IMR-90 (cell line): ENCODE results near the gene SCN4A. TPM values are rescaled to one million over a fixed set of nuclear protein-coding genes. Genes with fewer than 3 reads are reported as not detected.
A peak's percentile ranks its signal among the peaks of the same experiment; 100 is the strongest.

Source experiments
- ATAC-seq: fragments of 200-7000 bp; cut with Tn5 transposase; 2 replicates; pipeline ENCODE4 v1.9.1; 2020; ENCODE audit warnings: low read depth, mild to moderate bottlenecking, moderate library complexity
- BruUV-seq: library from RNA; stranded (reverse); fragments of 400-500 nt; replicated peaks from 2 replicates; lab custom pipeline; 2021; lab: Mats Ljungman, UMichigan
- CTCF ChIA-PET: fragments of 300-600 bp; formaldehyde crosslinking; extraction: SDS; loops from one replicate; lab custom pipeline; 2021; ENCODE audit warnings: antibody characterized with exemption; lab: Yijun Ruan, JAX
- POLR2A ChIA-PET: fragments of 300-600 bp; sonication (Branson Sonifier 250); formaldehyde crosslinking; loops from one replicate; lab custom pipeline; 2022; ENCODE audit warnings: antibody characterized with exemption; ENCODE audit not compliant: unreplicated experiment; lab: Charles Lee
- DNase-seq: peaks from one replicate; pipeline ENCODE4 v3.0.0; 2013
- H2AFZ ChIP-seq: replicated peaks from 2 replicates; pipeline ENCODE3; 2013; ENCODE audit warnings: low read length, mild to moderate bottlenecking; ENCODE audit not compliant: poor library complexity
- H2AK5ac ChIP-seq: 2 replicates; pipeline ENCODE4 v1.6.1; 2013; ENCODE audit warnings: low read depth, low read length, inconsistent platforms
- H2AK9ac ChIP-seq: replicated peaks from 2 replicates; pipeline ENCODE3; 2013; ENCODE audit warnings: mild to moderate bottlenecking, low read depth, low read length, moderate library complexity; ENCODE audit not compliant: poor library complexity
- H2BK120ac ChIP-seq: 2 replicates; pipeline ENCODE4 v1.6.1; 2013; ENCODE audit warnings: low read depth, low read length, inconsistent platforms
- H2BK15ac ChIP-seq: 3 replicates; pipeline ENCODE4 v1.6.1; 2013; ENCODE audit warnings: low read depth, low read length, inconsistent platforms
- H2BK20ac ChIP-seq: 2 replicates; pipeline ENCODE4 v1.6.1; 2013; ENCODE audit warnings: low read depth, mild to moderate bottlenecking, inconsistent platforms, low read length, moderate library complexity
- H2BK5ac ChIP-seq: 2 replicates; pipeline ENCODE4 v1.6.1; 2013; ENCODE audit warnings: mild to moderate bottlenecking, low read depth, low read length, inconsistent platforms; ENCODE audit not compliant: poor library complexity, severe bottlenecking
- H3K14ac ChIP-seq: replicated peaks from 2 replicates; pipeline ENCODE4 v1.6.1; 2013; ENCODE audit warnings: low read depth, low read length, inconsistent platforms
- H3K18ac ChIP-seq: 2 replicates; pipeline ENCODE4 v1.6.1; 2013; ENCODE audit warnings: low read depth, low read length, control low read depth
- H3K23ac ChIP-seq: 2 replicates; pipeline ENCODE4 v1.6.1; 2013; ENCODE audit warnings: low read depth, low read length, inconsistent platforms
- H3K27ac ChIP-seq: 2 replicates; pipeline ENCODE4 v1.5.1; 2013; ENCODE audit warnings: mild to moderate bottlenecking, control low read depth, low read length; ENCODE audit not compliant: insufficient read depth
- H3K27me3 ChIP-seq: 2 replicates; pipeline ENCODE4 v1.6.1; 2013; ENCODE audit warnings: low read length; ENCODE audit not compliant: control insufficient read depth, insufficient read depth
- H3K36me3 ChIP-seq: 2 replicates; pipeline ENCODE4 v1.6.1; 2013; ENCODE audit warnings: low read length, mixed read lengths; ENCODE audit not compliant: control insufficient read depth, insufficient read depth
- H3K4ac ChIP-seq: 2 replicates; pipeline ENCODE4 v1.6.1; 2013; ENCODE audit warnings: low read depth, low read length, inconsistent platforms
- H3K4me1 ChIP-seq: 2 replicates; pipeline ENCODE4 v1.6.1; 2013; ENCODE audit warnings: low read length, mixed read lengths; ENCODE audit not compliant: control insufficient read depth, insufficient read depth
- H3K4me2 ChIP-seq: 2 replicates; pipeline ENCODE4 v1.6.1; 2013; ENCODE audit warnings: low read depth, mild to moderate bottlenecking, control low read depth, low read length, moderate library complexity
- H3K4me3 ChIP-seq: 2 replicates; pipeline ENCODE4 v1.5.1; 2013; ENCODE audit warnings: low read depth, mild to moderate bottlenecking, control low read depth, low read length, moderate library complexity; ENCODE audit not compliant: insufficient read depth
- H3K56ac ChIP-seq: 2 replicates; pipeline ENCODE4 v1.6.1; 2013; ENCODE audit warnings: low read length, inconsistent platforms; ENCODE audit not compliant: insufficient read depth; ENCODE audit errors: extremely low read depth
- H3K79me1 ChIP-seq, 2 experiments: 2 replicates each; pipeline ENCODE4 v1.6.1; 2013; ENCODE audit warnings: low read length in 2 of 2, inconsistent platforms in 1 of 2, low read depth in 1 of 2
- H3K9ac ChIP-seq: 2 replicates; pipeline ENCODE4 v1.6.1; 2013; ENCODE audit warnings: low read depth, low read length, control low read depth
- H3K9me1 ChIP-seq: 2 replicates; pipeline ENCODE4 v1.6.1; 2013; ENCODE audit warnings: low read length, inconsistent platforms; ENCODE audit not compliant: insufficient read depth
- H3K9me3 ChIP-seq: 2 replicates; pipeline ENCODE4 v1.6.1; 2013; ENCODE audit warnings: low read length; ENCODE audit not compliant: control insufficient read depth, insufficient read depth
- H4K20me1 ChIP-seq: 2 replicates; pipeline ENCODE4 v1.6.1; 2013; ENCODE audit warnings: low read length, inconsistent platforms; ENCODE audit not compliant: insufficient read depth
- H4K5ac ChIP-seq: 2 replicates; pipeline ENCODE4 v1.6.1; 2013; ENCODE audit warnings: mild to moderate bottlenecking, low read depth, low read length, control low read depth
- H4K8ac ChIP-seq, 2 experiments: 2 replicates each; pipeline ENCODE4 v1.6.1; 2013; ENCODE audit warnings: low read depth in 2 of 2, low read length in 2 of 2, control low read depth in 1 of 2, inconsistent platforms in 1 of 2
- H4K91ac ChIP-seq: 2 replicates; pipeline ENCODE4 v1.6.1; 2013; ENCODE audit warnings: low read depth, low read length, inconsistent platforms; ENCODE audit not compliant: insufficient read depth
- BHLHE40 ChIP-seq: fragments of 150-350 bp; IDR thresholded peaks from 2 replicates; pipeline ENCODE4 v1.6.1; 2016; ENCODE audit warnings: mild to moderate bottlenecking, low read depth, low read length
- CEBPB ChIP-seq: IDR thresholded peaks from 2 replicates; pipeline ENCODE4 v1.6.1; 2012; ENCODE audit warnings: low read depth, low read length, improper control_type of control experiment
- CHD1 ChIP-seq: IDR thresholded peaks from 2 replicates; pipeline ENCODE4 v1.6.1; 2012; ENCODE audit warnings: low read depth, low read length, improper control_type of control experiment
- FOS ChIP-seq: fragments of 150-350 bp; IDR thresholded peaks from 2 replicates; pipeline ENCODE4 v1.6.1; 2016; ENCODE audit warnings: low read depth, low read length
- MAFK ChIP-seq: IDR thresholded peaks from 2 replicates; pipeline ENCODE4 v1.6.1; 2012; ENCODE audit warnings: low read depth, low read length, improper control_type of control experiment
- MAZ ChIP-seq: IDR thresholded peaks from 2 replicates; pipeline ENCODE4 v1.6.1; 2012; ENCODE audit warnings: low read depth, mild to moderate bottlenecking, low read length, improper control_type of control experiment, moderate library complexity, borderline replicate concordance
- MXI1 ChIP-seq: IDR thresholded peaks from 2 replicates; pipeline ENCODE4 v1.6.1; 2012; ENCODE audit warnings: low read depth, mild to moderate bottlenecking, low read length, moderate library complexity, borderline replicate concordance
- NFE2L2 ChIP-seq: fragments of 150-350 bp; IDR thresholded peaks from 2 replicates; pipeline ENCODE4 v1.6.1; 2016; ENCODE audit warnings: low read depth, mild to moderate bottlenecking, low read length
- POLR2A ChIP-seq: IDR thresholded peaks from 2 replicates; pipeline ENCODE4 v1.6.1; 2012; ENCODE audit warnings: mild to moderate bottlenecking, low read depth, low read length
- RAD21 ChIP-seq: IDR thresholded peaks from 2 replicates; pipeline ENCODE4 v1.6.1; 2012; ENCODE audit warnings: low read length, improper control_type of control experiment
- RCOR1 ChIP-seq: IDR thresholded peaks from 2 replicates; pipeline ENCODE4 v1.6.1; 2012; ENCODE audit warnings: mild to moderate bottlenecking, low read length, improper control_type of control experiment; ENCODE audit not compliant: insufficient replicate concordance
- RFX5 ChIP-seq: IDR thresholded peaks from 2 replicates; pipeline ENCODE4 v1.8.0; 2012; ENCODE audit warnings: low read depth, mild to moderate bottlenecking, low read length, moderate library complexity
- SMC3 ChIP-seq: fragments of 150-350 bp; IDR thresholded peaks from 2 replicates; pipeline ENCODE4 v1.6.1; 2016; ENCODE audit warnings: low read depth, mild to moderate bottlenecking, antibody characterized with exemption, low read length, moderate library complexity
- WGBS, 2 experiments: methylation state at CpG; one replicate each; pipeline versions ENCODE4 v1.1.5 to v1.1.7; 2013; ENCODE audit warnings: missing lambda C conversion rate in 2 of 2; ENCODE audit not compliant: insufficient read length in 1 of 2; ENCODE audit errors: extremely low coverage in 2 of 2; 5-methylcytosine and 5-hydroxymethylcytosine counted together
- dilution Hi-C: fragments of 300-500 bp; cut with HindIII; formaldehyde crosslinking; loops from one replicate; pipeline ENCODE4 v1.14.3; 2018; ENCODE audit warnings: low sequenced_read_pairs; ENCODE audit not compliant: unreplicated experiment
- in situ Hi-C: fragments of 300-500 bp; cut with MboI; formaldehyde crosslinking; loops from 3 replicates; pipeline ENCODE4 v1.14.3; 2019; ENCODE audit warnings: low sequenced_read_pairs, inconsistent platforms, mixed read lengths
- intact Hi-C: fragments of 100-400 bp; cut with micrococcal nuclease; formaldehyde crosslinking; loops from 2 replicates; pipeline ENCODE4 v1.10.0; 2022
- polyA plus RNA-seq, 3 experiments: library from polyadenylated mRNA; depleted of rRNA; stranded (reverse); fragments of >200 nt; gene quantifications; 2 replicates each; pipeline ENCODE4 v1.2.3, GENCODE V29; 2012; ENCODE audit warnings: low replicate concordance in 1 of 3
- total RNA-seq: library from RNA; depleted of rRNA; stranded (reverse); fragments of >200 nt; gene quantifications from 2 replicates; pipeline ENCODE4 v1.2.3, GENCODE V29; 2012
- TF ChIP-seq, protein P1 (sequence below): fragments of 150-350 bp; IDR thresholded peaks from 2 replicates; pipeline ENCODE4 v1.6.1; 2017; ENCODE audit warnings: mild to moderate bottlenecking, antibody characterized with exemption, low read length, low read depth
- TF ChIP-seq, protein P2 (sequence below): fragments of 150-350 bp; IDR thresholded peaks from 2 replicates; pipeline ENCODE4 v1.6.1; 2016; ENCODE audit warnings: low read depth, mild to moderate bottlenecking, low read length, moderate library complexity, borderline replicate concordance
- TF ChIP-seq, protein P3 (sequence below): conservative IDR thresholded peaks from 2 replicates; pipeline ENCODE4 v1.5.1; 2012; ENCODE audit warnings: mild to moderate bottlenecking, low read depth, low read length, improper control_type of control experiment

The SCN4A gene
- total and polyA plus RNA-seq, 2 of the 4 experiments (the other 2 are of a cell fraction) = not detected

DNA sequence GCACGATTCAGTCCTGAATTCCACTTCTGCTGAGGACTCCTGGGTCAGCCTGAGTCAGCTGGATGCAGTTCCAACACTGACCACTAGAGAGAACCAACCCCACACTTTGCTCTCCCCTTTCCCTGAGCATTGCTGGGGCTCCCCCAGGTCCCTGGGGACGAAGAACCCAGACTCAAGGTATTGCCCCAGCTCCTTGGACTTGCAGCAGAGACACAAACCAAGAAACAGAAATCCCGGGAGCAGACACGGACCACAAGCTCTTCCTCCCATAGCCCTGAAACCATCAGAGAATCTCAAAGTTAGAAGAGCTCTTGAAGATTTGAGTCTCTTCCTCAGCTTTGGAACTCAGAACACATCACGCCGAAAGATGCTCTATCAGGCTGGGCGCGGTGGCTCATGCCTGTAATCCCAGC, 53.4 kb downstream of the SCN4A start:
- Histone ChIP-seq H3K4me2 (no peak overlapping the region), H4K5ac (no peak overlapping the region), H3K14ac (no peak overlapping the region), H3K36me3 (no peaks in the 10 kb centered on the region), H3K27me3 (peaks cover 27% of the 10 kb centered on the region), H4K91ac (no peak overlapping the region), H2BK15ac (no peak overlapping the region), H3K27ac (no peak overlapping the region), H3K4ac (no peak overlapping the region), H2AK5ac (no peak overlapping the region), H3K18ac (no peak overlapping the region), H2BK20ac (no peak overlapping the region), H3K23ac (no peak overlapping the region), H4K8ac (no peak overlapping the region), H3K9me3 (no peaks in the 10 kb centered on the region), H3K9me1 (no peaks in the 10 kb centered on the region), H2BK120ac (no peak overlapping the region), H3K9ac (no peak overlapping the region), H3K4me1 (no peaks in the 10 kb centered on the region), H2BK5ac (no peak overlapping the region), H3K4me3 (no peak overlapping the region), H4K20me1 (no peaks in the 10 kb centered on the region), H3K56ac (no peak overlapping the region), H2AFZ (peak overlapping the region; percentile 2), H2AK9ac (no peak overlapping the region), H3K79me1 (no peaks in the 10 kb centered on the region)
- dilution Hi-C loops (no loop called here), in situ Hi-C loops (loop anchor here (5.0 to 10.0 kb wide), 3 partner anchors 105 to 365 kb away; partner anchors contain the start of genes ERN1 and ICAM2), intact Hi-C loops (loop anchor here (1.0 to 10.0 kb wide), 5 partner anchors 27 to 365 kb away; no protein-coding TSS in a partner anchor)
- peak; percentile 51 for DNase-seq
- TF ChIP-seq CHD1 = no peak
- TF ChIP-seq MXI1 = no peak
- TF ChIP-seq POLR2A = no peak
- TF ChIP-seq, protein P1, sequence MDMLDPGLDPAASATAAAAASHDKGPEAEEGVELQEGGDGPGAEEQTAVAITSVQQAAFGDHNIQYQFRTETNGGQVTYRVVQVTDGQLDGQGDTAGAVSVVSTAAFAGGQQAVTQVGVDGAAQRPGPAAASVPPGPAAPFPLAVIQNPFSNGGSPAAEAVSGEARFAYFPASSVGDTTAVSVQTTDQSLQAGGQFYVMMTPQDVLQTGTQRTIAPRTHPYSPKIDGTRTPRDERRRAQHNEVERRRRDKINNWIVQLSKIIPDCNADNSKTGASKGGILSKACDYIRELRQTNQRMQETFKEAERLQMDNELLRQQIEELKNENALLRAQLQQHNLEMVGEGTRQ = no peak
- no peak for TF ChIP-seq RCOR1
- TF ChIP-seq RAD21 = peak; percentile 88
- TF ChIP-seq, protein P2, sequence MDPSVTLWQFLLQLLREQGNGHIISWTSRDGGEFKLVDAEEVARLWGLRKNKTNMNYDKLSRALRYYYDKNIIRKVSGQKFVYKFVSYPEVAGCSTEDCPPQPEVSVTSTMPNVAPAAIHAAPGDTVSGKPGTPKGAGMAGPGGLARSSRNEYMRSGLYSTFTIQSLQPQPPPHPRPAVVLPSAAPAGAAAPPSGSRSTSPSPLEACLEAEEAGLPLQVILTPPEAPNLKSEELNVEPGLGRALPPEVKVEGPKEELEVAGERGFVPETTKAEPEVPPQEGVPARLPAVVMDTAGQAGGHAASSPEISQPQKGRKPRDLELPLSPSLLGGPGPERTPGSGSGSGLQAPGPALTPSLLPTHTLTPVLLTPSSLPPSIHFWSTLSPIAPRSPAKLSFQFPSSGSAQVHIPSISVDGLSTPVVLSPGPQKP = no peak
- no peak for TF ChIP-seq CEBPB
- no peak for TF ChIP-seq NFE2L2
- TF ChIP-seq, protein P3, sequence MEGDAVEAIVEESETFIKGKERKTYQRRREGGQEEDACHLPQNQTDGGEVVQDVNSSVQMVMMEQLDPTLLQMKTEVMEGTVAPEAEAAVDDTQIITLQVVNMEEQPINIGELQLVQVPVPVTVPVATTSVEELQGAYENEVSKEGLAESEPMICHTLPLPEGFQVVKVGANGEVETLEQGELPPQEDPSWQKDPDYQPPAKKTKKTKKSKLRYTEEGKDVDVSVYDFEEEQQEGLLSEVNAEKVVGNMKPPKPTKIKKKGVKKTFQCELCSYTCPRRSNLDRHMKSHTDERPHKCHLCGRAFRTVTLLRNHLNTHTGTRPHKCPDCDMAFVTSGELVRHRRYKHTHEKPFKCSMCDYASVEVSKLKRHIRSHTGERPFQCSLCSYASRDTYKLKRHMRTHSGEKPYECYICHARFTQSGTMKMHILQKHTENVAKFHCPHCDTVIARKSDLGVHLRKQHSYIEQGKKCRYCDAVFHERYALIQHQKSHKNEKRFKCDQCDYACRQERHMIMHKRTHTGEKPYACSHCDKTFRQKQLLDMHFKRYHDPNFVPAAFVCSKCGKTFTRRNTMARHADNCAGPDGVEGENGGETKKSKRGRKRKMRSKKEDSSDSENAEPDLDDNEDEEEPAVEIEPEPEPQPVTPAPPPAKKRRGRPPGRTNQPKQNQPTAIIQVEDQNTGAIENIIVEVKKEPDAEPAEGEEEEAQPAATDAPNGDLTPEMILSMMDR = peak; percentile 86
- TF ChIP-seq BHLHE40 = no peak
- TF ChIP-seq MAZ = no peak
- 0 out of 2 replicates have a peak, but pooled peaks have one; percentile 6 for TF ChIP-seq MAFK
- TF ChIP-seq RFX5 = no peak
- peak; percentile 74 for TF ChIP-seq SMC3
- TF ChIP-seq FOS = no peak
- WGBS, 2 experiments = 64% methylated on average over 5 of the region's 8 CpGs; no CpG with 5 or more reads in 1 of the 2 experiments
- ChIA-PET CTCF (interaction anchor here (0.7 to 2.7 kb wide), 12 partner anchors 9 to 214 kb away, joined by 3 to 21 read pairs (median 5); partner anchors contain the start of gene ICAM2), POLR2A (no interaction called here)
- no TSS peak for BruUV-seq
- ATAC-seq = peak; percentile 100
